ENCODE measurements around the gene SDR9C7. TPM values are rescaled to one million over a fixed set of nuclear protein-coding genes. Genes with fewer than 3 reads are reported as not detected.
"Not testable (repeated sequence)": the region's sequence is repeated elsewhere in the genome, so short reads cannot be mapped to it uniquely, and the experiment has no call there.

The SDR9C7 gene
- total RNA-seq: not detected

- Histone ChIP-seq H3K4me3 (no peak within 1 kb of the TSS), H3K9me3 (no peaks in the 10 kb centered on the region), H3K27me3 (no peaks in the 10 kb centered on the region), H3K27ac (no peak within 1 kb of the TSS), H3K4me1 (no peaks in the 10 kb centered on the region), H3K36me3 (no peaks in the 10 kb centered on the region)
- no peak for TF ChIP-seq EP300 (IDR thresholded peaks at IDR 0.05)
- DNase-seq (ENCODE audit: low spot score in 2 of 2): no peak
- 89% methylated on average over 15 of the region's 15 CpGs for WGBS, 2 donors
Observed at GRCh38 chr12:56933826-56934625, at the start of gene SDR9C7. Gene SDR9C7 (minus strand): TSS chr12:56934408. CDS start chr12:56934261, 147 bp downstream.

- H3K27me3 ChIP-seq: no peaks in the 10 kb centered on the region
- no peaks in the 10 kb centered on the region for H3K9me3 ChIP-seq
- 86 to 88% methylated on average over 4 of the region's 4 CpGs for WGBS, 2 donors
- H3K27ac ChIP-seq: no peak overlapping the region
- no peak for TF ChIP-seq EP300 (IDR thresholded peaks at IDR 0.05)
- TF ChIP-seq CTCF (IDR thresholded peaks at IDR 0.05): no peak
- TF ChIP-seq POLR2A (IDR thresholded peaks at IDR 0.05): no peak
- H3K36me3 ChIP-seq: peaks cover 0 to 22% (median 0%) of the 10 kb centered on the region in 3 donors
- H3K4me1 ChIP-seq: peaks cover 0 to 10% (median 0%) of the 10 kb centered on the region in 4 donors
- no peak overlapping the region for H3K4me3 ChIP-seq
- DNase-seq (ENCODE audit: low spot score in 2 of 2): no peak
Observed at GRCh38 chr12:56983386-56983785, 49.2 kb upstream of the SDR9C7 start.

GRCh38 chr12:56982578-56983236 is 48.5 kb upstream of the SDR9C7 start:
- peaks cover 0 to 22% (median 0%) of the 10 kb centered on the region in 3 donors for H3K36me3 ChIP-seq
- not testable (repeated sequence) for H3K4me3 ChIP-seq; H3K27me3 ChIP-seq; H3K27ac ChIP-seq; DNase-seq (ENCODE audit: low spot score in 2 of 2); H3K4me1 ChIP-seq; H3K9me3 ChIP-seq
- WGBS, 2 donors: 100% methylated on average over 2 of the region's 3 CpGs; no CpG with 5 or more reads in 1 of the 2 donors

GRCh38 chr12:56980941-56981530 is 46.8 kb upstream of the SDR9C7 start:
- 92 to 96% methylated on average over 4 of the region's 4 CpGs for WGBS, 2 donors
- no peak for TF ChIP-seq CTCF (IDR thresholded peaks at IDR 0.05)
- H3K36me3 ChIP-seq: peaks cover 0 to 22% (median 0%) of the 10 kb centered on the region in 3 donors

GRCh38 chr12:56980268-56980667 is 46.1 kb upstream of the SDR9C7 start:
- Histone ChIP-seq H3K4me3 (no peak overlapping the region), H3K4me1 (no peaks in the 10 kb centered on the region), H3K27ac (no peak overlapping the region), H3K36me3 (peaks cover 0 to 22% (median 0%) of the 10 kb centered on the region in 3 donors), H3K27me3 (no peaks in the 10 kb centered on the region), H3K9me3 (no peaks in the 10 kb centered on the region)
- 96 to 97% methylated on average over 6 of the region's 6 CpGs for WGBS, 2 donors
- no peak for DNase-seq (ENCODE audit: low spot score in 2 of 2)
- no peak for TF ChIP-seq EP300 (IDR thresholded peaks at IDR 0.05)
- no peak for TF ChIP-seq POLR2A (IDR thresholded peaks at IDR 0.05)
- no peak for TF ChIP-seq CTCF (IDR thresholded peaks at IDR 0.05)

More at GRCh38 chr12:56980941-56981530, 46.8 kb upstream of the SDR9C7 start:
- no peak for DNase-seq (ENCODE audit: low spot score in 2 of 2)
- H3K27me3 ChIP-seq: no peaks in the 10 kb centered on the region
- no peaks in the 10 kb centered on the region for H3K9me3 ChIP-seq
- H3K27ac ChIP-seq: no peak overlapping the region
- no peak overlapping the region for H3K4me3 ChIP-seq
- no peaks in the 10 kb centered on the region for H3K4me1 ChIP-seq

- no peaks in the 10 kb centered on the region for H3K27me3 ChIP-seq
- H3K4me3 ChIP-seq: no peak overlapping the region
- H3K36me3 ChIP-seq: peaks cover 0 to 22% (median 0%) of the 10 kb centered on the region in 3 donors
- H3K9me3 ChIP-seq: no peaks in the 10 kb centered on the region
- H3K27ac ChIP-seq: no peak overlapping the region
- no peak for TF ChIP-seq CTCF (IDR thresholded peaks at IDR 0.05)
- TF ChIP-seq EP300 (IDR thresholded peaks at IDR 0.05): no peak
- no peak for TF ChIP-seq POLR2A (IDR thresholded peaks at IDR 0.05)
- DNase-seq (ENCODE audit: low spot score in 2 of 2): no peak
- no peaks in the 10 kb centered on the region for H3K4me1 ChIP-seq
- 95 to 96% methylated on average over 3 of the region's 3 CpGs for WGBS, 2 donors
Observed at GRCh38 chr12:56979628-56980027, 45.4 kb upstream of the SDR9C7 start.
